ENCODE results near the gene TRIM14.

TRIM14 gene

GRCh38 chr9:98039607-98040017, 79.4 kb downstream of the TRIM14 start:
- no peak for DNase-seq (ENCODE audit: low read depth)
- H3K4me3 ChIP-seq (ENCODE audit: low read depth, low read length): no peak overlapping the region
- TF ChIP-seq CTCF (conservative IDR thresholded peaks at IDR 0.05; ENCODE audit: low read depth, low read length): no peak

- no peak for TF ChIP-seq CTCF (conservative IDR thresholded peaks at IDR 0.05; ENCODE audit: low read depth, low read length)
Observed at GRCh38 chr9:98038958-98039357, 80.1 kb downstream of the TRIM14 start.

GRCh38 chr9:98037357-98037756, 81.7 kb downstream of the TRIM14 start:
- no peak for TF ChIP-seq CTCF (conservative IDR thresholded peaks at IDR 0.05; ENCODE audit: low read depth, low read length)
- peak; percentile 36 for DNase-seq (ENCODE audit: low read depth)
- no peak overlapping the region for H3K4me3 ChIP-seq (ENCODE audit: low read depth, low read length)

More at GRCh38 chr9:98038958-98039357, 80.1 kb downstream of the TRIM14 start:
- no peak for DNase-seq (ENCODE audit: low read depth)
- H3K4me3 ChIP-seq (ENCODE audit: low read depth, low read length): no peak overlapping the region

GRCh38 chr9:98034593-98035546, 84.2 kb downstream of the TRIM14 start:
- peak; percentile 88 for TF ChIP-seq CTCF (conservative IDR thresholded peaks at IDR 0.05; ENCODE audit: low read depth, low read length)
- peak; percentile 85 for DNase-seq (ENCODE audit: low read depth)
- no peak overlapping the region for H3K4me3 ChIP-seq (ENCODE audit: low read depth, low read length)

GRCh38 chr9:98031935-98032334, 87.1 kb downstream of the TRIM14 start:
- no peak for TF ChIP-seq CTCF (conservative IDR thresholded peaks at IDR 0.05; ENCODE audit: low read depth, low read length)
- H3K4me3 ChIP-seq (ENCODE audit: low read depth, low read length): no peak overlapping the region
- peak; percentile 50 for DNase-seq (ENCODE audit: low read depth)

GRCh38 chr9:98031169-98031568, 87.9 kb downstream of the TRIM14 start:
- TF ChIP-seq CTCF (conservative IDR thresholded peaks at IDR 0.05; ENCODE audit: low read depth, low read length): no peak
- H3K4me3 ChIP-seq (ENCODE audit: low read depth, low read length): no peak overlapping the region
- DNase-seq (ENCODE audit: low read depth): no peak

GRCh38 chr9:98024702-98025101, 94.3 kb downstream of the TRIM14 start:
- H3K4me3 ChIP-seq (ENCODE audit: low read depth, low read length): no peak overlapping the region
- no peak for DNase-seq (ENCODE audit: low read depth)
- no peak for TF ChIP-seq CTCF (conservative IDR thresholded peaks at IDR 0.05; ENCODE audit: low read depth, low read length)
